Naive thymus-derived CD8-positive, alpha-beta T cell (primary cell): Measurements from ENCODE around the gene USP49. TPM values are rescaled to one million over a fixed set of nuclear protein-coding genes. Genes with fewer than 3 reads are reported as not detected.
"Not testable (repeated sequence)": the region's sequence is repeated elsewhere in the genome, so short reads cannot be mapped to it uniquely, and the experiment has no call there.

Experiments used
- ATAC-seq, 2 donors: fragments of 150-1000 bp; cut with Tn5 transposase in 1 of 2; sonication (Bioruptor Pico), chemical (Tn5 transposase) in 1 of 2; 1 replicate in 1 of 2; 2 replicates in 1 of 2; pipeline ENCODE4 v1.10.0; 2021; ENCODE audit warnings: mild to moderate bottlenecking in 2 of 2, moderate library complexity in 2 of 2
- POLR2A ChIA-PET: fragments of 350-600 bp; sonication (Branson Sonifier 250); formaldehyde crosslinking; loops from one replicate; lab custom pipeline; 2021; ENCODE audit warnings: antibody characterized with exemption; lab: Charles Lee
- DNase-seq, 10 donors: peaks; one replicate each; pipeline versions ENCODE4 v3.0.0 to v3.0.0-alpha.2; 2020 to 2022
- H3K27ac Mint-ChIP-seq, 10 donors: one replicate each; pipeline ENCODE4 v1.8.0; 2020 to 2022; ENCODE audit warnings: mild to moderate bottlenecking in 10 of 10, mixed read lengths in 10 of 10, moderate library complexity in 4 of 10, inconsistent platforms in 1 of 10
- H3K27me3 Mint-ChIP-seq, 5 donors: one replicate each; pipeline ENCODE4 v1.8.0; 2021 to 2022; ENCODE audit warnings: mixed read lengths in 5 of 5
- H3K36me3 Mint-ChIP-seq, 3 donors: one replicate each; pipeline ENCODE4 v1.8.0; 2020 to 2022; ENCODE audit warnings: mixed read lengths in 3 of 3, mild to moderate bottlenecking in 2 of 3, inconsistent platforms in 1 of 3
- H3K4me1 Mint-ChIP-seq, 4 donors: one replicate each; pipeline ENCODE4 v1.8.0; 2021 to 2022; ENCODE audit warnings: mixed read lengths in 4 of 4
- H3K4me3 Mint-ChIP-seq, 10 donors: one replicate each; pipeline ENCODE4 v1.8.0; 2020 to 2022; ENCODE audit warnings: mild to moderate bottlenecking in 10 of 10, mixed read lengths in 10 of 10, moderate library complexity in 6 of 10, inconsistent platforms in 1 of 10
- H3K9me3 Mint-ChIP-seq, 9 donors: one replicate each; pipeline ENCODE4 v1.8.0; 2020 to 2022; ENCODE audit warnings: mixed read lengths in 9 of 9, mild to moderate bottlenecking in 3 of 9, inconsistent platforms in 1 of 9, moderate library complexity in 1 of 9
- polyA plus RNA-seq, 3 donors: library from polyadenylated mRNA; unstranded; fragments of 300-500 nt; fragmentation: Illumina TruSeq; gene quantifications; one replicate each; pipeline ENCODE4 v1.2.3, GENCODE V29; 2021
- total RNA-seq, 8 experiments: library from RNA in 2 of 8; stranded (reverse) in 2 of 8; gene quantifications; one replicate each; pipeline ENCODE4 v1.2.3 and lab custom pipeline; 2021 to 2026

Gene USP49
- total RNA-seq (1 to 10 TPM; 2.0 to 3.0 TPM), polyA plus RNA-seq (under 1 TPM; 0.34 to 0.48 (median 0.42) TPM), total RNA-seq (lab: John Stamatoyannopoulos, UW) (0.29 to 2.9 (median 1.9) reads per million in 6 experiments)

DNA sequence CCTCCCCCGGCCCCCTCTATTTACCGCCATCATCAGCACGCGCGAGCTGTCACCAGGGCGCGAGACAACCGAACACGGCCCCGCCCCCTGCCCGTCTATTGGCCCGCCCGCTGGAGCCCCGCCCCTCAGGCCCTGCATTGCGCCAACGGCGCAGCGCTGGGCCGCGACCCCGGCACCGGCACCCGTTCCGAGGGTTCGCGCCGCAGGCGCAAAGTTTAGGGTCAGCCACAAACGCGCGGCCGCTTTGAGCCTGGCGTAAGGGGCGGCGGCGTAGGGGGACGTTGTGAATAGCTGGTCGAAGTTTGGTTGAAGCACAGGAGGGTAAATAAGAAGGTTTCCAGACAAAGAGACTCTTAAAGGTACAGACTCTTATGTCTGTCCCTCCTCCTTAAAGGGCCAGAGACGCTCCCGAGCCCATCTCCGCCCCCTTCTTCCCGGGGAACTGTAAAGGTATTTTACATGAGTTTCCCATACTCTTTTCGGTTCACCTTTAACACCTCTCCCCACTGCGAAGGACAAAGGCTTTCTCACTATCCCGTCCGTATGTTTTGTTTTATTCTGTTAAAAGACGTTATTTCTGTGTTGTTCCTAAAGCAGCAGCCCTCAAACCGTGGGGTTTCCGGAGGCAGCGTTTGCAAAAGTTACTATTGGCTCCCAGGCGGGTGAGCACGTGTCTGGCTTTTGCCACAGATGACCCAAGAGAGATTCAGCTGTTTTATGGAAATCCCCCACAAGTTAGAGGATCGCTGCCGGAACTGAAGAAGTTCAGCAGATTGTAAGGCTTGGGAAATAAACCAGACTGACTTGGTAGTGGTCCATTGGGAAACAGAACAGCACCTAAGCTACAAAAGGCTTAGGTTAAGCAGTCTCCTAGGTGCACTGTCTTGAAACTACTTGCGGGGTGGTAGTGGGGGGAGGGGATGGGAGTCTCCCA is at the start of gene USP49:
Gene USP49, minus strand, starts transcription at position 76 of the 934 bp plus-strand sequence. CDS start 88,392 bp downstream, outside the sequence.
- H3K36me3 Mint-ChIP-seq: no peaks in the 10 kb centered on the region
- no peaks in the 10 kb centered on the region for H3K9me3 Mint-ChIP-seq
- no peaks in the 10 kb centered on the region for H3K27me3 Mint-ChIP-seq
- H3K27ac Mint-ChIP-seq: peak within 1 kb of the TSS in 9 of 10 donors; percentile 73 to 96 (median 90)
- ATAC-seq: peak; percentile 91 to 92
- no peak within 1 kb of the TSS for H3K4me3 Mint-ChIP-seq
- POLR2A ChIA-PET: interaction anchor here (0.6 to 2.1 kb wide), 15 partner anchors 26 to 1304 kb away, joined by 3 to 18 read pairs (median 3); partner anchors contain the start of genes BYSL, MED20, TAF8 and TOMM6
- DNase-seq: peak; percentile 81 to 95 (median 90)
- H3K4me1 Mint-ChIP-seq: peaks cover 0 to 11% (median 9%) of the 10 kb centered on the region in 4 donors

DNA sequence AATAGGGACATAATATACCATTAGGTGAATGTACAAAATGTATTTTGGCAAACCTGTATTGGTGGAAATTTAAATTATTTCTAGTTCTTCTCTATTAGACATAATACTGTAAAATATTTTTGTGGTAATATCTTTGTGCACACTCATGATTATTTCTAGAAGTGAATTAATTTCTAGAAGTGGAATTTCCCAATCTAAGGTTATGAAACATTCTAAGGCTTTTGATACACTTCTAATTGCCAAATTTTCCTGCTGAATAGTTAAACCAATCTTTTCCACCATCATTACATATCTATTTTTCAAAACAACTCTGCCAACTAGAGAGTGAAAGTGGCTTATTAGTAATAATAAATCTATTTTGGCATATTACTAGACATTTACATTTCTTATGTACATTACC is 48.3 kb upstream of the USP49 start:
- POLR2A ChIA-PET: interaction anchor here (0.5 to 12.5 kb wide), 4 partner anchors 20 to 1265 kb away, joined by 4 to 233 read pairs (median 6); partner anchors contain the start of gene TAF8
- Mint-ChIP-seq H3K4me3 (peak overlapping the region in 1 of 10 donors; percentile 56), H3K27ac (peak overlapping the region in 6 of 10 donors; percentile 21 to 63 (median 42)), H3K27me3 (no peaks in the 10 kb centered on the region), H3K4me1 (peaks cover 40 to 74% (median 70%) of the 10 kb centered on the region in 4 donors), H3K36me3 (peaks cover 0 to 22% (median 0%) of the 10 kb centered on the region in 3 donors), H3K9me3 (no peaks in the 10 kb centered on the region)
- no peak for DNase-seq
- no peak for ATAC-seq

DNA sequence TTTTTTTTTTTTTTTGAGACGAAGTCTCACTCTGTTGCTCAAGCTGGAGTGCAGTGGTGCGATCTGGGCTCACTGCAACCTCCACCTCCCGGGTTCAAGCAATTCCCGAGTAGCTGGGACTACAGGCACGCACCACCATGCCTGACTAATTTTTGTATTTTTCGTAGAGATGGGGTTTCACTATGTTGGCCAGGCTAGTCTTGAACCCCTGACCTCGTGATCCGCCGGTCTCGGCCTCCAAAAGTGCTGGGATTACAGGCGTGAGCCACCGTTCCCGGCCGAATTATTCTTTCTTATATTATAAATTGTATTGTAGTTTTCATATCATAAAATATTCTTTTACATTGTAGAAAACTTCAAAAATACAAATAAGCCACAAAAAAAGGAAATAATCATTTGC is 47.7 kb upstream of the USP49 start:
- Mint-ChIP-seq H3K4me3 (peak overlapping the region in 5 of 10 donors; percentile 45 to 95 (median 88)), H3K36me3 (peaks cover 0 to 19% (median 0%) of the 10 kb centered on the region in 3 donors), H3K4me1 (peaks cover 41 to 75% (median 71%) of the 10 kb centered on the region in 4 donors), H3K27ac (peak overlapping the region in 7 of 10 donors; percentile 8 to 95 (median 89))
- ATAC-seq, DNase-seq, H3K27me3 Mint-ChIP-seq, H3K9me3 Mint-ChIP-seq: not testable (repeated sequence)
- POLR2A ChIA-PET: interaction anchor here (0.6 to 12.5 kb wide), 6 partner anchors 21 to 1265 kb away, joined by 5 to 233 read pairs (median 6); partner anchors contain the start of genes BYSL, MED20 and TAF8

DNA sequence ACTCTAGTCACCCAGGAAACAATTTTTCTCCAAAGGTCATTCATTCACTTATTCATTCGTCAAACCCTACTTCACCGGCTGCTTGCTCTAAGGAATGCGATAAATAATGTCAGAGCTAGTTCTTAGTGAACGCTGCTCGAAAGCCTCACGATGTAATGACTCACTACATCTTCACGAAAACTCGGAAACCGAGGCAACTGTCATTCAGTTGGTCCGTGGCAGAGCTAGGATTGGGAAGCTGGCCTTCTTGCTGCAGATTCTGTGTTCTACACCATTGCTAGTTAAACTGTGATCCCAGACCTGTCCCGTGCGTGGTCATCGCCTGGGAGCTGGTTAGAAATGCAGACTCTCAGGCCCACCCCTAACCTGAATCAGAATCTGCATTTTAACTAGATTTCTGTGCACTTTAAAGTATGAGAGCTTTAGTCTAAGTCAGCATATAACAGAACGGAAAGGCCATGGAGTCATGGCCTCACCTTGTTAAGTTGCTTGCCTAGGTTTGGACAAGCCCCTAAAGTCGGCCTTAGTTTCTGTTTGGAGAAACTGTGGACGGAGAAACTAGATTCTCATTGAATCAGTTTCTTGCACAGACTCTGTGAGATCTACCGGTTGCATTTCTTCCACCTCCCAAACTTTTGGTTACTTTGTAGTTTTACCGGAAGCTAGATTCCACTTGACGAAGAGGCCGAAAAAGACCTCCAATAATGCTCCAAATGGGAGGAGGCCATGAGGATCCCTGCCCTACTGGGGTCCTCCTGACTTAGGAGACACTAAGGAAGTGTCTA is 47.1 kb upstream of the USP49 start:
- peak overlapping the region; percentile 87 to 95 (median 90) for H3K27ac Mint-ChIP-seq
- ATAC-seq: peak; percentile 20 to 24
- H3K4me3 Mint-ChIP-seq: peak overlapping the region; percentile 76 to 95 (median 89)

DNA sequence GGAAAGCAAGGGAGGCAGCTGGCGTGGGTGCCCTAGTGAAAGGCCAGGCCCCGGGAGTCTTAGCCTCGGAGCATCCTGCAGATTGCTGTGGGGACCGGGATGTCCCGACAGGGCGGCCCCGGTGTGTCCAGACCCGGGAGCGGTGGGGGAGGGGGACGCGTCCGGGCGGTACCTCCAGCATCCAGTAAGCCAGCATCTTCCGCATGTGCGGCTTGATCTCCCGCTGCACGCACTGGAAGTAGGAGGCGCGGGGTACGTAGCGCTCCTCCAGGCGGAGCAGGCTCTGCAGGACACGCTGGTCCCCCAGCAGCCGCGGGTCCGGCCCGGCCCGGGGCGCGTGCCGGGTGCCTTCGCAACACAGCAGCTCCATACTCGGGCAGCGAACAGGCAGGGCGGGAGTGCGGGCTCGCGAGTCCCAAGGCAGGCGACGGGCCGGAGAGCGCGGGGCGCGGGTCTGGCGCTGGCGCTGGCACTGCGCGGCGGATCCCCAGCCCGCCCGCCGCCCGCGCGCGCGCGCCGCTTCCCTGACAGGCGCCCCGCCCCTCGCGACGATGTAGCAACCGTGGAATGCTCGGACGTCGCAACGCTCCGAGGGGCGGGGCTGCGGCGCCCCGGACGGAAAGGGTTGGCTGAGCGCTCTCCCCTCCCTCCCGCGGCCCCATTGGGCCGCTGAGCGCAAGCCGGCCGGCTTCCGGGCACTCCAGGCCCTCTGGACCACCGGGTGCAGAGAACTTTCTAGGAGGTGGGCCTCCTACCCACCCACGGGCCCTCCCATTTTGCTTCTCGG is 46.3 kb upstream of the USP49 start, which contains the start of gene CCND3:
Gene CCND3, minus strand, starts transcription at position 529 of the 787 bp plus-strand sequence. Its CDS starts 159 bp downstream, at position 370.
- Mint-ChIP-seq H3K4me1 (peaks cover 43 to 79% (median 75%) of the 10 kb centered on the region in 4 donors), H3K36me3 (peaks cover 0 to 18% (median 0%) of the 10 kb centered on the region in 3 donors), H3K27ac (peak within 1 kb of the TSS; percentile 89 to 99 (median 94)), H3K9me3 (no peaks in the 10 kb centered on the region), H3K4me3 (peak within 1 kb of the TSS; percentile 87 to 96 (median 92)), H3K27me3 (no peaks in the 10 kb centered on the region)
- DNase-seq: peak; percentile 66 to 89 (median 77)
- peak; percentile 67 to 71 for ATAC-seq
- POLR2A ChIA-PET: interaction anchor here (0.5 to 12.5 kb wide), 9 partner anchors 9 to 105 kb away, joined by 3 to 233 read pairs (median 7); partner anchors contain the start of genes BYSL, MED20 and TAF8

More for the DNA sequence above, 47.1 kb upstream of the USP49 start:
- POLR2A ChIA-PET: interaction anchor here (0.5 to 12.5 kb wide), 8 partner anchors 12 to 1266 kb away, joined by 3 to 233 read pairs (median 6); partner anchors contain the start of genes BYSL, MED20 and TAF8
- no peaks in the 10 kb centered on the region for H3K27me3 Mint-ChIP-seq
- no peaks in the 10 kb centered on the region for H3K9me3 Mint-ChIP-seq
- H3K4me1 Mint-ChIP-seq: peaks cover 39 to 75% (median 71%) of the 10 kb centered on the region in 4 donors
- peaks cover 0 to 16% (median 0%) of the 10 kb centered on the region in 3 donors for H3K36me3 Mint-ChIP-seq
- peak in 2 of 10 donors; percentile 34 to 35 for DNase-seq

DNA sequence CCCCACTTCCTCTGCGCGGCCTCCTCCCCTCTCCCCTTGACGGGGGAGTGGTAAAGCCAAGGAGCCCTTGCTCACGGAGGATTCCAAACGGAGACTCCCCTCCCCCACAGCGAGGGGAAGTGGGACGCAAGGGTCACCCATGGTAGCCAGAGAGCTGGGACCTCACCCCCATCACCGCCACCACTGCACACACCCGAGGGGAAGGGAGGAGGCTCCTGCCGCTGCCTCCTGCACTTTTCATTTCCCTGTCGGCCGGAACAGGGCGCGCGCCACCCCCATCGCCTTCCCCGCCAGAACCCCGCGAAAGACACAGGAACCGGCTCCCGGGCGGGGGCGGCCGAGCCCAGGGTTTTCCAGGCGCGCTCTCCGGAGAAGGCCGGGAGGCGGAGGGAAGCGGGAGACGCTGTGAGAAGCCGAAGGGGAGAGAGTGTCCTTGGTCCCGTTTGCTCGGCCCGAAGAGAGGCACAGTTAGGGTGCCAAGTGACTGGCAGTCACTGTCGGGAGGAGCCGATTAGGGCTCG is 45.6 kb upstream of the USP49 start:
- Mint-ChIP-seq H3K4me3 (peak overlapping the region; percentile 87 to 96 (median 92)), H3K4me1 (peaks cover 46 to 82% (median 77%) of the 10 kb centered on the region in 4 donors), H3K9me3 (no peaks in the 10 kb centered on the region), H3K27me3 (no peaks in the 10 kb centered on the region), H3K36me3 (peaks cover 0 to 21% (median 4%) of the 10 kb centered on the region in 3 donors), H3K27ac (peak overlapping the region; percentile 87 to 99 (median 94))
- peak; percentile 15 to 36 for ATAC-seq
- DNase-seq: peak; percentile 45 to 82 (median 59)
- POLR2A ChIA-PET: interaction anchor here (0.5 to 12.5 kb wide), 11 partner anchors 9 to 105 kb away, joined by 3 to 233 read pairs (median 6); partner anchors contain the start of genes BYSL, MED20 and TAF8

DNA sequence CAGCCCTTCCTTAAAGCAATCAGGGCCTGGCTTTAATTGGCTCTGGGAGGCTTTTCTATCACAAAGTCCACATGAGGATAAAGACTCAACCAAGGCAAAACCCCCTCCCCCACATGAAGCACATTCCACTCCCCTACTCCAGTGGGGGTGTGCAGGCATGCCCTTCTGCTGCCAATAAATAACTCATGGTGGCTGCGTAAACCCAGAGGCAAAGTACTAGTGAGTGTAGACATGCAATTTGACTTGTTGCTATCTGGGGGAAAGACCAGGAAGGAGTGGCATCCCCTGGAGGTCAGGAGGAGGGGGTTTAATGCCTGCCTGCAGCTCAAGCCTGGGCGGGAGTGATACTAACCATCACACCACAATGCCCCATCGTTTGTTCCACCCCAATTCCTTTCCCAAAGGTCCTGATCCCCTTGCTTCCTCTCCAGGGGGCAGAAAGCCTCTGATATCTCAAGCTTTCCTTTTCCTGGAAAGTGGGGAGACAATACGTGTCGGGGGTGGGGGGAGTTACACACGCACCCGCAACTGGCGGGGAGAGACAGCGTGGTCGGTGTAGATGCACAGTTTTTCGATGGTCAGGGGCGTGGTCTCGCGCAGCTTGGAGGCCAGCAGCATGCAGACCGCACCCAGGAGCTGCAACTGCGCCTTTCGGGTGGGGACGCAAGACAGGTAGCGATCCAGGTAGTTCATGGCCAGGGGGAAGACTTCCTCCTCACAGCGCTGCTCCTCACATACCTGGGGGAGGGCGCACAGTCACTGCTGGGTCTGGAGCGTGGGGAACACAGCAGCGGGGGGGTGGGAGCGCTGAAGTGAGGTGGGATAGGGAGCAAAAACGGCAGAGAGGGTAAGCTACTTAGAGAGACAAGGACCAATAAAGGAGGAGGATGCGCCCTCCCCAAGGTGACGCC is 44.9 kb upstream of the USP49 start:
- peak in 1 of 2 donors; percentile 34 for ATAC-seq

DNA sequence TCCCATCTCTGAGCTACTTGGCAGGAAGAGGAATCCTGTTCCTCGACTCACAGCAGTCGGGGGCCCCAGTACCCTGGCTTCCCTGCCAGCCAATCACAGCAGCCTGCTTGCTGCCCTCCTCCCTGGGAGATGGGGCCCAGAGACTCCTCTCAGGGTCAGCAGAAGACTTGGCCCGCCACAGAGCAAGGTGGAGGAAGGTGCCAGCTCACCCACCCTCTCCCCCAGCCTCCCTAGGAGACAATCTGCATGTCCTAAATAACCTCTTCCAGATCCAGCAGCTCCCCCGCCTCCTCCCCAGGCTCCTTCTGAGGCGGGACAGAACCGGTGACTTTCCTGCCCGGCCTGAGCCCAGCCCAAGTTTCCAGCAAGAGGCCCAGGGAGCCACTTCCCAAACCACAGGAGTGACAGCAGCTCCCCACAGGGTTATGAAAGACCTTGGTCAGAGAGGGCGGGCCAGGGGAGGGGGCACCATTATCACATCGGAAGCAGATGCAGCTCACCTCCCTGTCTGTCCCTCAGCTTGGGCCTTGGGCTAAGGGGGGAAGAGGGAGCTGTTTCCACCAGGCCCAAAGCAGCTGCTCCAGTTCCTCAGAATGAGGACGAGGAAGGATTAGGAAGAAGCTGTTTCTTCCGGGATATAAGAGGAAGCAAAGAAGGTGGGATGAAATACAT is 44.1 kb upstream of the USP49 start:
- POLR2A ChIA-PET: interaction anchor here (0.6 to 12.5 kb wide), 13 partner anchors 10 to 150 kb away, joined by 3 to 233 read pairs (median 5); partner anchors contain the start of genes BYSL, MED20 and TAF8

More for the DNA sequence above, 44.9 kb upstream of the USP49 start:
- no peaks in the 10 kb centered on the region for H3K9me3 Mint-ChIP-seq
- no peak for DNase-seq
- peak overlapping the region; percentile 87 to 96 (median 92) for H3K4me3 Mint-ChIP-seq
- H3K4me1 Mint-ChIP-seq: peaks cover 46 to 83% (median 78%) of the 10 kb centered on the region in 4 donors
- POLR2A ChIA-PET: interaction anchor here (0.5 to 12.5 kb wide), 14 partner anchors 10 to 149 kb away, joined by 3 to 233 read pairs (median 4); partner anchors contain the start of genes BYSL, MED20 and TAF8
- H3K36me3 Mint-ChIP-seq: peaks cover 0 to 26% (median 4%) of the 10 kb centered on the region in 3 donors
- no peaks in the 10 kb centered on the region for H3K27me3 Mint-ChIP-seq
- peak overlapping the region; percentile 87 to 99 (median 94) for H3K27ac Mint-ChIP-seq

DNA sequence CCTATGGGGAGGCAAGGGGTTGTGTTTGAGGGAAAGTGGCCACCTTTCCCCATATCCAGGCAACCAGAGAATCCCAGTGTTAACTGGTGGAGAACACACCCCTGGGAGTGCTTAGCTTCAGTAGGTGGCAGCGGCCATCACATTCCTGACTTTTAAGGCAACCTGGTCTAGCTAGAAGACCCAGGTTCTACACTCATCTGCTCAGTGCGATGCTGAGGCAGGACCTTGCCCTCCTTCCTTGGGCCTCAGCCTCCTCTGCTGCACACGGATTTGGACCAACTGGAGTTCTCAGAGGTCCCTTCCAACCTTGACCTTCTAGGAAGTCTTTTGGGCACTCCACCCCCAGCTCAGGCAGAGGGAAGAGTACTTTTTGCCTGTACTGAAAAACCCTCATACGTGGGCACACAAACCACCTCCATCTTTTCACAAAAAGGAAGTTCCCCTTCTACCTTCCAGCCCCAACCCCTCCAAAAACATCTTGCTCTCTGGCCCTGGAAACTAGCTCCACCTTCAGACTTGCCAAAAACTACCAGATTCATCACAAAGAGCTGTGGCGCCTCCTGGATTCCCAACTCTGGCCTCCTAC is 43.5 kb upstream of the USP49 start:
- H3K27ac Mint-ChIP-seq: peak overlapping the region; percentile 87 to 99 (median 94)
- H3K4me3 Mint-ChIP-seq: peak overlapping the region; percentile 87 to 96 (median 92)
- POLR2A ChIA-PET: interaction anchor here (0.6 to 12.5 kb wide), 11 partner anchors 11 to 150 kb away, joined by 3 to 233 read pairs (median 5); partner anchors contain the start of genes BYSL, MED20 and TAF8
- H3K27me3 Mint-ChIP-seq: no peaks in the 10 kb centered on the region
- H3K9me3 Mint-ChIP-seq: no peaks in the 10 kb centered on the region
- H3K36me3 Mint-ChIP-seq: peaks cover 0 to 36% (median 13%) of the 10 kb centered on the region in 3 donors
- DNase-seq (peak in 1 of 10 donors; percentile 5), ATAC-seq (no peak)
- peaks cover 52 to 82% (median 81%) of the 10 kb centered on the region in 4 donors for H3K4me1 Mint-ChIP-seq

More for the DNA sequence above, 44.1 kb upstream of the USP49 start:
- Mint-ChIP-seq H3K27me3 (no peaks in the 10 kb centered on the region), H3K36me3 (peaks cover 0 to 30% (median 10%) of the 10 kb centered on the region in 3 donors), H3K4me3 (peak overlapping the region; percentile 87 to 96 (median 92)), H3K9me3 (no peaks in the 10 kb centered on the region), H3K27ac (peak overlapping the region; percentile 87 to 99 (median 94)), H3K4me1 (peaks cover 52 to 83% (median 79%) of the 10 kb centered on the region in 4 donors)
- no peak for ATAC-seq
- DNase-seq: peak in 1 of 10 donors; percentile 17
